NOMO-1 treated with dmso at 0.1 percent for 144 hours (cell line): ENCODE data around the gene CTIF.

ENCODE experiments used
- DNase-seq: peaks from one replicate; lab custom pipeline; 2025; ENCODE audit not compliant: unreplicated experiment; lab: John Stamatoyannopoulos, UW

The CTIF gene

GRCh38 chr18:48599391-48599790 is 60.6 kb downstream of the CTIF start:
- DNase-seq = no peak

GRCh38 chr18:48600046-48600445 is 61.2 kb downstream of the CTIF start:
- no peak for DNase-seq

- no peak for DNase-seq
Measured at GRCh38 chr18:48600456-48601090, 61.7 kb downstream of the CTIF start.

- DNase-seq = no peak
Measured at GRCh38 chr18:48601343-48601742, 62.5 kb downstream of the CTIF start.

- no peak for DNase-seq
Measured at GRCh38 chr18:48602759-48603390, 64.0 kb downstream of the CTIF start.

GRCh38 chr18:48605408-48605845 is 66.6 kb downstream of the CTIF start:
- DNase-seq = no peak

- no peak for DNase-seq
Measured at GRCh38 chr18:48607056-48607984, 68.5 kb downstream of the CTIF start.

- no peak for DNase-seq
Measured at GRCh38 chr18:48608581-48608980, 69.8 kb downstream of the CTIF start.

GRCh38 chr18:48609114-48609513 is 70.3 kb downstream of the CTIF start:
- no peak for DNase-seq

- no peak for DNase-seq
Measured at GRCh38 chr18:48609820-48610815, 71.3 kb downstream of the CTIF start.

GRCh38 chr18:48611203-48611602 is 72.4 kb downstream of the CTIF start:
- DNase-seq = no peak

GRCh38 chr18:48611785-48612480 is 73.1 kb downstream of the CTIF start:
- no peak for DNase-seq

- no peak for DNase-seq
Measured at GRCh38 chr18:48612511-48612910, 73.7 kb downstream of the CTIF start.

GRCh38 chr18:48612917-48613316 is 74.1 kb downstream of the CTIF start:
- DNase-seq = no peak

- no peak for DNase-seq
Measured at GRCh38 chr18:48613589-48614404, 75.0 kb downstream of the CTIF start.

GRCh38 chr18:48615566-48616401 is 77.0 kb downstream of the CTIF start:
- no peak for DNase-seq

- DNase-seq = no peak
Measured at GRCh38 chr18:48616484-48617255, 77.8 kb downstream of the CTIF start.
